Mammary epithelial cell (primary cell): ENCODE data around the gene SV2A.

Experiments used
- EZH2 ChIP-seq: IDR thresholded peaks from 2 replicates; pipeline ENCODE4 v1.6.1; 2012; ENCODE audit warnings: low read length, inconsistent platforms, borderline replicate concordance
- TF ChIP-seq, protein P1 (sequence below), 2 donors: IDR thresholded peaks in 1 of 2; conservative IDR thresholded peaks in 1 of 2; 2 replicates each; pipeline ENCODE4 v1.5.1; 2011 to 2012; ENCODE audit warnings: inconsistent platforms in 2 of 2, low read length in 2 of 2, mild to moderate bottlenecking in 2 of 2, control low read depth in 1 of 2, low read depth in 1 of 2; ENCODE audit not compliant: insufficient read depth in 1 of 2; ENCODE audit errors: extremely low read depth in 1 of 2

DNA sequence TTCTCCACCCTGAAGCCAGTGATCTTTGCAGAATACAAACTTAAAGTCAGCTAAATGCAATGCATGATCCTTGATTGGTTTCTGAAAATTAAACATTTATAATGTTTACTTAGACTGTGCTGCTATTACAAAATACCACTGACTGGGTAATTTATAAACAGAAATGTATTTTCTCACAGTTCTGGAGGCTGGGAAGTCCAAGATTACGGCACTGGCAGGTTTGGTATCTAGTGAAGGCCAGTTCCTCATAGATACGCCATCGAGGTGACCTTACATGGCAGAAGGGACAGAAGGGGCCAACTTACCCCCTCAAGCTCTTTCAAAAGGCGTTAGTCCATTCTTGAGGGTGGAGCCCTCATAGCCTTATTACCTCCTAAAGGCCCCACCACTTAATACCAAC is 21.1 kb downstream of the SV2A start:
- TF ChIP-seq, protein P1, sequence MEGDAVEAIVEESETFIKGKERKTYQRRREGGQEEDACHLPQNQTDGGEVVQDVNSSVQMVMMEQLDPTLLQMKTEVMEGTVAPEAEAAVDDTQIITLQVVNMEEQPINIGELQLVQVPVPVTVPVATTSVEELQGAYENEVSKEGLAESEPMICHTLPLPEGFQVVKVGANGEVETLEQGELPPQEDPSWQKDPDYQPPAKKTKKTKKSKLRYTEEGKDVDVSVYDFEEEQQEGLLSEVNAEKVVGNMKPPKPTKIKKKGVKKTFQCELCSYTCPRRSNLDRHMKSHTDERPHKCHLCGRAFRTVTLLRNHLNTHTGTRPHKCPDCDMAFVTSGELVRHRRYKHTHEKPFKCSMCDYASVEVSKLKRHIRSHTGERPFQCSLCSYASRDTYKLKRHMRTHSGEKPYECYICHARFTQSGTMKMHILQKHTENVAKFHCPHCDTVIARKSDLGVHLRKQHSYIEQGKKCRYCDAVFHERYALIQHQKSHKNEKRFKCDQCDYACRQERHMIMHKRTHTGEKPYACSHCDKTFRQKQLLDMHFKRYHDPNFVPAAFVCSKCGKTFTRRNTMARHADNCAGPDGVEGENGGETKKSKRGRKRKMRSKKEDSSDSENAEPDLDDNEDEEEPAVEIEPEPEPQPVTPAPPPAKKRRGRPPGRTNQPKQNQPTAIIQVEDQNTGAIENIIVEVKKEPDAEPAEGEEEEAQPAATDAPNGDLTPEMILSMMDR (conservative IDR thresholded peaks at IDR 0.05 in 1 of 2, IDR thresholded peaks at IDR 0.05 in 1 of 2; ENCODE audit: extremely low read depth in 1 of 2, insufficient read depth in 1 of 2, low read depth in 1 of 2, low read length in 2 of 2), result no peak
- no peak for TF ChIP-seq EZH2
